BLaER1 treated with 17β-estradiol and CSF1 and Interleukin-3, amounts not matched to agents 10 nM and 100 nM (cell line): ENCODE measurements around the gene FAM107B.

Source experiments
- H3K27ac ChIP-seq, 11 experiments: shearing (Covaris generic); formaldehyde crosslinking; 2 replicates each; pipeline ENCODE4 v1.8.1; 2022
- H3K27me3 ChIP-seq, 11 experiments: shearing (Covaris generic); formaldehyde crosslinking; 2 replicates each; pipeline ENCODE4 v1.8.1; 2022
- H3K36me3 ChIP-seq, 11 experiments: shearing (Covaris generic); formaldehyde crosslinking; 2 replicates each; pipeline ENCODE4 v1.8.1; 2022
- H3K4me1 ChIP-seq, 10 experiments: shearing (Covaris generic); formaldehyde crosslinking; 2 replicates each; pipeline ENCODE4 v1.8.1; 2022
- H3K4me2 ChIP-seq, 11 experiments: shearing (Covaris generic); formaldehyde crosslinking; 2 replicates each; pipeline ENCODE4 v1.8.1; 2022
- H3K4me3 ChIP-seq, 10 experiments: shearing (Covaris generic); formaldehyde crosslinking; 2 replicates each; pipeline ENCODE4 v1.8.1; 2022
- H3K9ac ChIP-seq, 11 experiments: shearing (Covaris generic); formaldehyde crosslinking; 2 replicates each; pipeline ENCODE4 v1.8.1; 2022
- H3K9me3 ChIP-seq, 11 experiments: shearing (Covaris generic); formaldehyde crosslinking; replicated peaks in 1 of 11; 2 replicates each; pipeline ENCODE4 v1.8.1; 2022
- H4K20me1 ChIP-seq, 11 experiments: shearing (Covaris generic); formaldehyde crosslinking; 2 replicates each; pipeline ENCODE4 v1.8.1; 2022
- Cebpa-rat ChIP-seq, 11 experiments: shearing (Covaris generic); IDR thresholded peaks; 2 replicates each; pipeline ENCODE4 v1.8.1; 2022

FAM107B gene

GRCh38 chr10:14502431-14502830 is 272.3 kb downstream of the FAM107B start:
- no peak overlapping the region for H3K27ac ChIP-seq
- peaks cover 0 to 4% (median 0%) of the 10 kb centered on the region in 11 experiments; a peak in 1 of 22 replicates for H4K20me1 ChIP-seq
- TF ChIP-seq Cebpa-rat (IDR thresholded peaks at IDR 0.05): no peak
- no peaks in the 10 kb centered on the region for H3K9me3 ChIP-seq
- H3K4me3 ChIP-seq: no peak overlapping the region
- H3K4me1 ChIP-seq: peaks cover 8 to 27% (median 14%) of the 10 kb centered on the region in 10 experiments; a peak in 19 of 20 replicates
- H3K36me3 ChIP-seq: 0 out of 22 replicates have a peak, but pooled peaks cover 0 to 10% (median 0%) of the 10 kb centered on the region in 11 experiments
- H3K27me3 ChIP-seq: no peaks in the 10 kb centered on the region
- no peak overlapping the region for H3K4me2 ChIP-seq
- H3K9ac ChIP-seq: no peak overlapping the region

- H3K27ac ChIP-seq: no peak overlapping the region; a peak in 1 of 22 replicates
- H3K9ac ChIP-seq: no peak overlapping the region
- H3K27me3 ChIP-seq: no peaks in the 10 kb centered on the region
- peak overlapping the region in 4 of 11 experiments; percentile 3 to 55 (median 30); a peak in 6 of 22 replicates for H3K4me2 ChIP-seq
- H3K4me1 ChIP-seq: peaks cover 0 to 27% (median 10%) of the 10 kb centered on the region in 10 experiments; a peak in 11 of 20 replicates
- no peaks in the 10 kb centered on the region for H3K9me3 ChIP-seq
- TF ChIP-seq Cebpa-rat (IDR thresholded peaks at IDR 0.05): no peak
- no peaks in the 10 kb centered on the region; a peak in 1 of 22 replicates for H4K20me1 ChIP-seq
- no peak overlapping the region for H3K4me3 ChIP-seq
- H3K36me3 ChIP-seq: no peaks in the 10 kb centered on the region
These were observed 274.4 kb downstream of the FAM107B start for GRCh38 chr10:14500172-14500765.

- Histone ChIP-seq H3K27ac (peak overlapping the region in 5 of 11 experiments; percentile 8 to 36 (median 18); a peak in 4 of 22 replicates), H3K27me3 (no peaks in the 10 kb centered on the region)
- TF ChIP-seq Cebpa-rat (IDR thresholded peaks at IDR 0.05): no peak
These were observed 275.1 kb downstream of the FAM107B start for GRCh38 chr10:14499601-14499904.

GRCh38 chr10:14498326-14498725 is 276.4 kb downstream of the FAM107B start:
- Histone ChIP-seq H3K27me3 (no peaks in the 10 kb centered on the region), H4K20me1 (no peaks in the 10 kb centered on the region; a peak in 1 of 22 replicates), H3K4me2 (peak overlapping the region in 3 of 11 experiments; percentile 54 to 82 (median 55); a peak in 5 of 22 replicates), H3K4me3 (no peak overlapping the region), H3K9me3 (no peaks in the 10 kb centered on the region), H3K4me1 (peaks cover 0 to 27% (median 10%) of the 10 kb centered on the region in 10 experiments; a peak in 11 of 20 replicates), H3K36me3 (no peaks in the 10 kb centered on the region), H3K9ac (0 out of 22 replicates have a peak overlapping the region, but pooled peaks of 1 of the 11 experiments have one; percentile 37), H3K27ac (no peak overlapping the region)
- no peak for TF ChIP-seq Cebpa-rat (IDR thresholded peaks at IDR 0.05)

More at GRCh38 chr10:14499601-14499904, 275.1 kb downstream of the FAM107B start:
- H3K4me3 ChIP-seq: no peak overlapping the region
- H3K4me2 ChIP-seq: peak overlapping the region in 4 of 11 experiments; percentile 41 to 82 (median 54); a peak in 7 of 22 replicates
- peak overlapping the region in 1 of 11 experiments; percentile 11; a peak in 1 of 22 replicates for H3K9ac ChIP-seq
- H3K36me3 ChIP-seq: no peaks in the 10 kb centered on the region
- H3K4me1 ChIP-seq: peaks cover 0 to 27% (median 10%) of the 10 kb centered on the region in 10 experiments; a peak in 11 of 20 replicates
- no peaks in the 10 kb centered on the region; a peak in 1 of 22 replicates for H4K20me1 ChIP-seq
- H3K9me3 ChIP-seq: no peaks in the 10 kb centered on the region

- H3K9ac ChIP-seq: no peak overlapping the region
- H3K36me3 ChIP-seq: no peaks in the 10 kb centered on the region
- TF ChIP-seq Cebpa-rat (IDR thresholded peaks at IDR 0.05): no peak
- H3K4me2 ChIP-seq: peak overlapping the region in 1 of 11 experiments; percentile 7; a peak in 1 of 22 replicates
- peaks cover 0 to 11% (median 0%) of the 10 kb centered on the region in 10 experiments; a peak in 3 of 20 replicates for H3K4me1 ChIP-seq
- H4K20me1 ChIP-seq: no peaks in the 10 kb centered on the region
- no peak overlapping the region for H3K4me3 ChIP-seq
- H3K27ac ChIP-seq: peak overlapping the region in 1 of 11 experiments; percentile 17; a peak in 1 of 22 replicates
- no peaks in the 10 kb centered on the region for H3K27me3 ChIP-seq
- H3K9me3 ChIP-seq: peaks cover 0 to 14% (median 8%) of the 10 kb centered on the region in 11 experiments; a peak in 13 of 22 replicates
These were observed 282.9 kb downstream of the FAM107B start for GRCh38 chr10:14491811-14492210.

GRCh38 chr10:14489522-14490177 is 285.0 kb downstream of the FAM107B start:
- Histone ChIP-seq H3K4me1 (peaks cover 0 to 11% (median 0%) of the 10 kb centered on the region in 10 experiments; a peak in 3 of 20 replicates), H3K27ac (no peak overlapping the region), H3K9ac (no peak overlapping the region), H4K20me1 (no peaks in the 10 kb centered on the region), H3K4me2 (no peak overlapping the region), H3K27me3 (no peaks in the 10 kb centered on the region), H3K9me3 (peaks cover 0 to 14% (median 8%) of the 10 kb centered on the region in 11 experiments; a peak in 13 of 22 replicates), H3K4me3 (no peak overlapping the region), H3K36me3 (no peaks in the 10 kb centered on the region)
- TF ChIP-seq Cebpa-rat (IDR thresholded peaks at IDR 0.05): no peak

GRCh38 chr10:14487488-14487883 is 287.2 kb downstream of the FAM107B start:
- H3K9me3 ChIP-seq: peaks cover 0 to 20% (median 11%) of the 10 kb centered on the region in 11 experiments; a peak in 13 of 22 replicates

GRCh38 chr10:14486777-14487487 is 287.8 kb downstream of the FAM107B start:
- Histone ChIP-seq H3K4me2 (no peak overlapping the region), H3K9ac (no peak overlapping the region), H3K4me3 (no peak overlapping the region), H3K36me3 (no peaks in the 10 kb centered on the region), H4K20me1 (no peaks in the 10 kb centered on the region), H3K4me1 (peaks cover 0 to 7% (median 0%) of the 10 kb centered on the region in 10 experiments; a peak in 3 of 20 replicates), H3K9me3 (peaks cover 0 to 15% (median 8%) of the 10 kb centered on the region in 11 experiments; a peak in 11 of 22 replicates), H3K27me3 (no peaks in the 10 kb centered on the region), H3K27ac (no peak overlapping the region)
- no peak for TF ChIP-seq Cebpa-rat (IDR thresholded peaks at IDR 0.05)

More at GRCh38 chr10:14487488-14487883, 287.2 kb downstream of the FAM107B start:
- H3K9ac ChIP-seq: no peak overlapping the region
- no peaks in the 10 kb centered on the region for H3K36me3 ChIP-seq
- no peak overlapping the region for H3K4me2 ChIP-seq
- no peaks in the 10 kb centered on the region for H4K20me1 ChIP-seq
- no peak overlapping the region for H3K27ac ChIP-seq
- H3K4me1 ChIP-seq: peaks cover 0 to 11% (median 0%) of the 10 kb centered on the region in 10 experiments; a peak in 3 of 20 replicates
- no peak overlapping the region for H3K4me3 ChIP-seq
- no peaks in the 10 kb centered on the region for H3K27me3 ChIP-seq
- TF ChIP-seq Cebpa-rat (IDR thresholded peaks at IDR 0.05): no peak
